Measurements from ENCODE around the gene CENPV.

DNA sequence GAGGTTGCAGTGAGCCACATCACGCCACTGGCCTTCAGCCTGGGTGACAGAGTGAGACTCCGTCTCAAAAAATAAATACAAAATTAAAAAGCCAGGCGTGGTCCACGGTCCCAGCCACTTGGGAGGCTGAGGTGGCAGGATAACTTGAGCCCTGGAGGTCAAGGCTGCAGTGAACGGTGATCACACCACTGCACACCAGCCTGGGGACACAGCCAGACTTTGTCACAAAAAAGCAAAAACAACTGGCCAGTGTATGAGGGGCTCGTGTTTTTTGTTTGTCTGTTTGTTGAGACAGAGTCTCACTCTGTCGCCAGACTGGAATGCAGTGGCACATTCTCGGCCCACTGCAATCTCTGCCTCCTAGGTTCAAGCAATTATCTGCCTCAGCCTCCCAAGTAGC lies 26.4 kb upstream of the CENPV start:
- TF ChIP-seq, protein P1, sequence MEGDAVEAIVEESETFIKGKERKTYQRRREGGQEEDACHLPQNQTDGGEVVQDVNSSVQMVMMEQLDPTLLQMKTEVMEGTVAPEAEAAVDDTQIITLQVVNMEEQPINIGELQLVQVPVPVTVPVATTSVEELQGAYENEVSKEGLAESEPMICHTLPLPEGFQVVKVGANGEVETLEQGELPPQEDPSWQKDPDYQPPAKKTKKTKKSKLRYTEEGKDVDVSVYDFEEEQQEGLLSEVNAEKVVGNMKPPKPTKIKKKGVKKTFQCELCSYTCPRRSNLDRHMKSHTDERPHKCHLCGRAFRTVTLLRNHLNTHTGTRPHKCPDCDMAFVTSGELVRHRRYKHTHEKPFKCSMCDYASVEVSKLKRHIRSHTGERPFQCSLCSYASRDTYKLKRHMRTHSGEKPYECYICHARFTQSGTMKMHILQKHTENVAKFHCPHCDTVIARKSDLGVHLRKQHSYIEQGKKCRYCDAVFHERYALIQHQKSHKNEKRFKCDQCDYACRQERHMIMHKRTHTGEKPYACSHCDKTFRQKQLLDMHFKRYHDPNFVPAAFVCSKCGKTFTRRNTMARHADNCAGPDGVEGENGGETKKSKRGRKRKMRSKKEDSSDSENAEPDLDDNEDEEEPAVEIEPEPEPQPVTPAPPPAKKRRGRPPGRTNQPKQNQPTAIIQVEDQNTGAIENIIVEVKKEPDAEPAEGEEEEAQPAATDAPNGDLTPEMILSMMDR (IDR thresholded peaks at IDR 0.05; ENCODE audit: low read length), result no peak
- TF ChIP-seq EZH2 (optimal IDR thresholded peaks at IDR 0.05; ENCODE audit: low read depth, low read length), result no peak
